Activated CD4-positive, alpha-beta T cell treated with anti-CD3 and anti-CD28 coated beads, Interleukin-10, Interleukin-2, amounts not matched to agents 100 ng/mL and 50 ng/mL, durations not matched to agents 16 hours and 8 hours (primary cell): Measurements from ENCODE around the gene PCGF2.
A peak's percentile ranks its signal among the peaks of the same experiment; 100 is the strongest.
"Not testable (repeated sequence)": the region's sequence is repeated elsewhere in the genome, so short reads cannot be mapped to it uniquely, and the experiment has no call there.

Experiments
- DNase-seq: peaks from one replicate; pipeline ENCODE4 v3.0.0-alpha.2; 2020

PCGF2 gene

GRCh38 chr17:38748149-38748891, at the start of gene PCGF2:
TSS of gene PCGF2 (minus strand) at chr17:38748336. CDS start at chr17:38740402, 7,934 bp downstream.
- DNase-seq: no peak

GRCh38 chr17:38797828-38798227, 49.7 kb upstream of the PCGF2 start:
- peak; percentile 15 for DNase-seq

GRCh38 chr17:38797158-38797490, 49.0 kb upstream of the PCGF2 start:
- DNase-seq: no peak

- DNase-seq: no peak
These were observed 48.5 kb upstream of the PCGF2 start for GRCh38 chr17:38796451-38797157.

DNA sequence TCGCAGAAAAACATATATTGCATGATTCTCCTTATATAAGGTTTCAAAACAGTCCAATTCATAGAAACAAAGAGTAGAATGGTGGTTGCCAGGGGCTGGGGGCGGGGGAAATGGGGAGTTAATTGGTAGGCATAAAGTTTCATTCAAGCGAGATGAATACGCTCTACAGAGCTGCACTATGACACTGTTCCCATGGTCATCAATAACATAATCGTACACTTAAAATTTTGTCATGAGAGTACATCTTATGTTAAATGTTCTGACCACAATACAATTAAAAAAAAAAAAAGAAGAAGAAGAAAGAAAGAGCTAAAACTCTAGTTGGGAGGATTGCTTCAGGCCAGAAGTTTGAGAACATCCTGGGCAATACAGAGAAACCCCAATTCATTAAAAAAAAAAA, 46.1 kb upstream of the PCGF2 start:
- no peak for DNase-seq

GRCh38 chr17:38791162-38791561, 43.0 kb upstream of the PCGF2 start:
- DNase-seq: no peak

DNA sequence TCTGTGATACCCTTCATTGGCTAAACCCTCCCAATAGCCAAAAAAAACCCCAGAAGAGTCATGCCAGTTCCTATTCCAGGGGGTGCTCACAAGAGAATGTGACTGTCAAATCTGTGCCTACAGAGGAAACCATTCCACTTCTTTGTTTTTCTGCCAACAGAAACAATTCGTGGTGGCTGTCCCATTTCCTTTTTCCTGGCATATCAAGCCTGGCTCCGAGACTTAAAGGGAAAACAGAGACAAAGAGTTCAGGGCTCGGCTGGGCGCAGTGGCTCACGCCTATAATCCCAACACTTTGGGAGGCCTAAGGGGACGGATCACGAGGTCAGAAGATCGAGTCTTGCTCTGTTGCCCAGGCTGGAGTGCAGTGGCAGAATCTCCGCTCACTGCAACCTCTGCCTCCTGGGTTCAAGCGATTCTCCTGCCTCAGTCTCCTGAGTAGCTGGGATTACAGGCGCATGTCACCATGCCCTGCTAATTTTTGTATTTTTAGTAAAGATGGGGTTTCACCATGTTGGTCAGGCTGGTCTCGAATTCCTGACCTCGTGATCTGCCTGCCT, 42.1 kb upstream of the PCGF2 start:
- DNase-seq: not testable (repeated sequence)

DNA sequence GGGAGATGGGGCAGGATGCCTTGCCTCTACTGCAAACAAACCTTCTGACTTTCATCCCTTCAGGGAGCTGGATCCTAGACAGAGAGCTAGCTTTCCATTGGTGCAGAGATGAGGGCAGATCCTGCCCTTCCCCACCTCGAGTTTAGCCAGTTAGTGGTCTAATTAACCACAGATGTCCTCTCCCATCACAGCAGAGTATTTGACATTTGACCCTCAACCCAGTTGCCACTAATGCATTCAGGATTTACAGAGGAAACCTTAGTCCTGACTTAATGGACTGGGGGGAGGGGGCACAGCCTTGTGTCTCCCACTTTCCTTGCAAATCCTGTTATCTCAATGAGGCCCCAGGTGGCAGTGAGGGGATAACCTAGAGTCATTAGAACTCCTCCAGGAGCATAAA, 41.0 kb upstream of the PCGF2 start:
- DNase-seq: no peak

GRCh38 chr17:38787999-38788398, 39.9 kb upstream of the PCGF2 start:
- DNase-seq: not testable (repeated sequence)

- no peak for DNase-seq
These were observed 38.2 kb upstream of the PCGF2 start for GRCh38 chr17:38786372-38786771.

DNA sequence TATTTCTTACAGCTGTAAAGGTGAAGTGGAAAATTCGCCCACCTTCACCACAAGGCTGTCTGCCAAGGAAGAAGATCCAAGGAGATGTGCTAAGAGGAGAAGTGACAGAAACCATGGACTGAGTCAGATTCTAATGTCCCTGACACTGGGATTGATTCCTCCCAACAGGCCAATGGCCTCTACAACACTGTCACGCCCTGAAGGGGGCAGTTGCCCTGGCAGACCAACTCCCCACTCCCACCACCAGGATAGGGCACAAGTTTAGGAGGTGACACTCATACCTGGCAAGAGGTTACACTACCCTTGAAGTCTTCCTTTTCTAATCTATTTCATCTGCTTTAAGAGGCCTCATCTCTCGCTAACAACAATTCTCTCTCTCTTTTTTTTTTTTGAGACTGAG, 35.1 kb upstream of the PCGF2 start:
- DNase-seq: no peak

- no peak for DNase-seq
These were observed 32.0 kb upstream of the PCGF2 start for GRCh38 chr17:38779965-38780752.

GRCh38 chr17:38777641-38778250, 29.6 kb upstream of the PCGF2 start:
- no peak for DNase-seq

DNA sequence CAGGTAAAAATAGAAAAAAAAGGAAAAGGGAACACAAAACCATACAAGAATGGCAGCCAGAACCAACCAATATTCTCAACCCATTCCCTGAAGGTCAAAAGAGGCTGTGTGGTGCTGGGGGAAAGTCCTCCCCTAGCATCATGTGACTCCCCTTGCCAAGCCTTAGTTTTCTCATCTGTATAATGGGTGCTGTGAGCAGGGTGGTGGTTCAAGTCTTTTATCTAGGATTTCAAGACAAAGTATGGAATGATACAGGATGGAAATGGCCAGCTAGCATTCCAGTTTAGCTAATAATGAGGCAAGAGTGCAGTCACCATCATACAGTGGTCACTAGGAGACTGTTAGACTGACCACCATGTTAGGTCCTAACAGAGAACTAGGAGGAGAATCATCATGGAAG, 25.1 kb upstream of the PCGF2 start:
- no peak for DNase-seq

GRCh38 chr17:38768417-38768816, 20.3 kb upstream of the PCGF2 start:
- DNase-seq: no peak

DNA sequence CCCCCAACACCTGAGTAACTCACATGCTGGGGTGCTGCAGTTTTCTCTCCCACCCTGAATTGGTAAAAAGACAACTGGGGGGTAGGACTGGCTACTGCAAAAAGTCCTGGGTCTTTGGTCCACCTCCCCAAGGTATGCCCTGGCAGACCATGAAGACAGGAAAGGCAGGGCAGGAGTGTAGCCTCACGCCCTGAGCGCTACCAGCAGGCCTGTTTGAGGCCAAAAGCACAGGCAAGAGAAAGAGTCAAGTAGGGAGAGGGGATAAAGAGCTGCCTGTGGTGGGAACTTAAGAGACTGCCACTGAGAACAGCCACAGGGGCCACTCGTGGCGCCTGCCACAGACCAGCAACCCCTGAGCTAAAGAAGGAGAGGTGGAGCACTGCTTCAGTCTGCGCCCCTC, 18.2 kb upstream of the PCGF2 start:
- DNase-seq: no peak

- no peak for DNase-seq
These were observed 14.1 kb upstream of the PCGF2 start for GRCh38 chr17:38762231-38762630.

DNA sequence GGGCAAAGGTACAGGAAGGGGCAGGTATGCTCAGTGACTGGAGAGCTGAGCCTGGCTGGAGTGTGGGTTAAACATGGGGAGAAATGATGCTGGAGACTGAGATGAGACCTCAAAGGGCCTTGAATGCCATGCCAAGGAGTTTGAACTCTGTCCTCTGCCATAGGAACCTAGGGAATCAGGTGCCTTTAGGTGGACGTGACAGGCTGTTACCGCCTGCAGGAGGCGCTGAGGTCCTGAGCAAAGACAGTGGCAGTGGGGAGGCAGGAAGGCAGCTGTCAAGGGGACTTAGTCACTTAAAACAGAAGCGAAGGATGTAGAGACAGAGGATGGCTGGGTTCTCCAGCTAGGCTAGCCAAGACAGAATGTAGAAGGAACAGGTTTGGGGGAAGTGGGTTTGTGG, 13.5 kb upstream of the PCGF2 start:
- peak; percentile 49 for DNase-seq

DNA sequence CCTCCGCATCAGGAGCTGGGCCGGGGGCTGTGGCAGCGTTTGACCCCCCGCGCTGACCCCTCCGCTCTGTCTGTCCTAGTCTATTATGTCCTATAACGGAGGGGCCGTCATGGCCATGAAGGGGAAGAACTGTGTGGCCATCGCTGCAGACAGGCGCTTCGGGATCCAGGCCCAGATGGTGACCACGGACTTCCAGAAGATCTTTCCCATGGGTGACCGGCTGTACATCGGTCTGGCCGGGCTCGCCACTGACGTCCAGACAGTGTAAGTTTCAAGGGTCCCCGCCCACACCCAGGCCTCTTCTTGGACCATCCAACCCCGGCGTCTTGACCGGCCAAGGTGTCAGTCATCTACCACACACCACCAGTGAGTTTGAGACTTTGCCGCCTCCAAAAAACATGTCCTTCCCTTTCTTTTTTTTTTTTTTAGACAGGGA, 5.0 kb upstream of the PCGF2 start:
- DNase-seq: no peak

DNA sequence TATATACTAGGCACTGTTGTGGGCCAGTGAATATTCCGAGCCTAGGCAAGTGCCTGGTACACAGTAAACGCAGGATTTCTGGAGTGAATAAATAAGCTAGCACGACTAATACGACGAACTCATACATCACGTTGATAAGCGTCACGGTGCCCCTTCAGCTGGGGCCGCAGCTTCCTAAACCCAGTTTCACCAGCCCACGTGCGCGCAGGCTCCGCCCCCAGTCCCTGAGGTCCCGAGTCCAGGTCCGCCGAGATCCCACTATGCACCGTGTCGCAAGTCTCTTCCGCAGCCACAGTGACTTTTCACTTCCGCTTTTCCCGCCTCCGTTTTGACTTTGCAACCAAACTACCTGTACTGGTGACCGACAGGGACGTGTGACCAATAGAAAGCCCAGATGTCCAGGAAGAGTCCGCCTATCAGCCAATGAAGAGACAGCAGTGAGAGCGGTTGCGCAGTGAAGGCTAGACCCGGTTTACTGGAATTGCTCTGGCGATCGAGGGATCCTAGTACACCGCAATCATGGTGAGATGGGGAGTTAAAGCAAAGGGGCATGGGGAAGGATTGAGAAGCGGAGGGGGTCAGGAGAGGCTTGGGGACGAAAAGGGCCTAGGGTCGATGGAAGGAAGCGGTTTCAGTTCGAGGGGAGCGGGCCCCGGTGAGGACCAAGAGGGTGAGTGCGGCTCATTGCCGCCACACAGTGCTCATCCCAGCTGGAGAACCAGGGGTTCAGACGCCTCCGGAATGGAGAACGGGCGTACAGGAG, 4.4 kb upstream of the PCGF2 start, which contains the start of gene PSMB3:
PSMB3 (plus strand) TSS at position 434 of the 763 bp plus-strand sequence; CDS start at position 520, 86 bp downstream.
- peak; percentile 100 for DNase-seq

- DNase-seq: peak; percentile 84
These were observed 3.7 kb upstream of the PCGF2 start for GRCh38 chr17:38751808-38752307.
